HepG2 (cell line): Measurements from ENCODE around the gene MYL6B. TPM values are rescaled to one million over a fixed set of nuclear protein-coding genes. Genes with fewer than 3 reads are reported as not detected.

ENCODE experiments used
- ATAC-seq: fragments of 200-7000 bp; cut with Tn5 transposase; 3 replicates; pipeline ENCODE4 v1.9.1; 2020; ENCODE audit warnings: mild to moderate bottlenecking, moderate library complexity
- BruUV-seq: library from RNA; stranded (reverse); fragments of 400-500 nt; replicated peaks from 2 replicates; lab custom pipeline; 2021; lab: Mats Ljungman, UMichigan
- CTCF ChIA-PET: fragments of 300-600 bp; formaldehyde crosslinking; extraction: SDS; loops from one replicate; lab custom pipeline; 2021; ENCODE audit warnings: low total read pairs, inconsistent platforms, low intra/inter-chr PET ratio; lab: Yijun Ruan, JAX
- POLR2A ChIA-PET: fragments of 350-600 bp; sonication (Branson Sonifier 250); formaldehyde crosslinking; loops from one replicate; lab custom pipeline; 2020; ENCODE audit warnings: antibody characterized with exemption, inconsistent platforms; lab: Yijun Ruan, JAX
- DNase-seq: peaks from one replicate; pipeline ENCODE4 v3.0.0-alpha.2; 2015; ENCODE audit warnings: low spot score
- FAIRE-seq: peaks from 3 replicates; lab custom pipeline; 2011; peaks lifted over from hg19 to GRCh38; lab: Jason Lieb, UNC
- H2AFZ ChIP-seq: one replicate; pipeline ENCODE4 v1.6.1; 2011; ENCODE audit warnings: low read length, inconsistent platforms
- H3K27ac ChIP-seq: fragments of 300-600 bp; 3 replicates; pipeline ENCODE4 v1.8.0; 2011; ENCODE audit warnings: mixed run types, mild to moderate bottlenecking, mixed read lengths, low read length, inconsistent platforms; ENCODE audit not compliant: insufficient read depth; ENCODE audit errors: extremely low read length
- H3K27me3 ChIP-seq, 2 experiments: fragments of 200-600 bp in 1 of 2; 2 replicates in 1 of 2; 3 replicates in 1 of 2; pipeline versions ENCODE4 v1.6.0 to v1.8.0; 2011; ENCODE audit warnings: low read length in 2 of 2, mild to moderate bottlenecking in 2 of 2, moderate library complexity in 2 of 2, inconsistent platforms in 1 of 2; ENCODE audit not compliant: insufficient read depth in 2 of 2, control insufficient read depth in 1 of 2
- H3K36me3 ChIP-seq, 2 experiments: fragments of 200-600 bp in 1 of 2; replicated peaks in 1 of 2; 2 replicates in 1 of 2; 3 replicates in 1 of 2; pipeline versions ENCODE4 v1.5.1 to v1.8.0; 2011; ENCODE audit warnings: low read length in 2 of 2, inconsistent platforms in 1 of 2; ENCODE audit not compliant: insufficient read depth in 2 of 2, control insufficient read depth in 1 of 2
- H3K4me1 ChIP-seq: 2 replicates; pipeline ENCODE4 v1.5.1; 2012; ENCODE audit warnings: low read length, inconsistent platforms; ENCODE audit not compliant: insufficient read depth
- H3K4me2 ChIP-seq: 2 replicates; pipeline ENCODE4 v1.6.0; 2011; ENCODE audit warnings: low read depth, low read length, inconsistent platforms
- H3K4me3 ChIP-seq, 3 experiments: fragments of 200-600 bp in 1 of 3; sonication (generic), shearing (Covaris generic) in 1 of 3; replicated peaks in 1 of 3; 2 replicates each; pipeline ENCODE4 v1.5.1; 2011 to 2016; ENCODE audit warnings: low read length in 3 of 3, inconsistent platforms in 2 of 3, low read depth in 2 of 3, mild to moderate bottlenecking in 2 of 3, control low read depth in 1 of 3, mixed read lengths in 1 of 3; ENCODE audit not compliant: insufficient read depth in 1 of 3
- H3K79me2 ChIP-seq: one replicate; pipeline ENCODE4 v1.6.1; 2011; ENCODE audit warnings: low read length, inconsistent platforms; ENCODE audit not compliant: insufficient read depth
- H3K9ac ChIP-seq: 2 replicates; pipeline ENCODE4 v1.6.0; 2011; ENCODE audit warnings: mild to moderate bottlenecking, low read depth, low read length, inconsistent platforms; ENCODE audit not compliant: insufficient read depth
- H3K9me3 ChIP-seq: 2 replicates; pipeline ENCODE4 v1.5.1; 2012; ENCODE audit warnings: mild to moderate bottlenecking, low read length
- H4K20me1 ChIP-seq: 2 replicates; pipeline ENCODE4 v1.6.0; 2011; ENCODE audit warnings: inconsistent platforms, mild to moderate bottlenecking, low read length, moderate library complexity; ENCODE audit not compliant: insufficient read depth
- AGO2 ChIP-seq: fragments of 200-400 bp; formaldehyde crosslinking; optimal IDR thresholded peaks from 2 replicates; pipeline ENCODE3; 2017; ENCODE audit warnings: mild to moderate bottlenecking, low read depth, low read length, moderate library complexity
- DMAP1 ChIP-seq: IDR thresholded peaks from 2 replicates; pipeline ENCODE4 v1.6.1; 2016
- HOXA5 ChIP-seq: sonication (generic); formaldehyde crosslinking; IDR thresholded peaks from 2 replicates; pipeline ENCODE4 v1.4.0; 2020; ENCODE audit warnings: missing genetic modification reagents
- MAF1 ChIP-seq: sonication (generic); formaldehyde crosslinking; IDR thresholded peaks from 2 replicates; pipeline ENCODE4 v1.5.0; 2020; ENCODE audit warnings: missing genetic modification reagents, borderline replicate concordance
- MAZ ChIP-seq, 2 experiments: sonication (generic) in 1 of 2; formaldehyde crosslinking in 1 of 2; IDR thresholded peaks; 2 replicates each; pipeline versions ENCODE4 v1.5.0 to v1.6.1; 2012 to 2020; ENCODE audit warnings: low read depth in 2 of 2, mild to moderate bottlenecking in 2 of 2, borderline replicate concordance in 1 of 2, improper control_type of control experiment in 1 of 2, low read length in 1 of 2, missing genetic modification reagents in 1 of 2, moderate library complexity in 1 of 2
- PHF8 ChIP-seq: sonication (generic); formaldehyde crosslinking; IDR thresholded peaks from 2 replicates; pipeline ENCODE4 v1.5.0; 2020; ENCODE audit warnings: missing genetic modification reagents
- POGZ ChIP-seq: sonication (generic); formaldehyde crosslinking; IDR thresholded peaks from 2 replicates; pipeline ENCODE4 v1.4.0; 2020; ENCODE audit warnings: mild to moderate bottlenecking, missing genetic modification reagents
- RBFOX2 ChIP-seq: fragments of 200-400 bp; formaldehyde crosslinking; IDR thresholded peaks from 2 replicates; pipeline ENCODE4 v1.6.1; 2017; ENCODE audit warnings: low read depth, mild to moderate bottlenecking, low read length
- RBM22 ChIP-seq: fragments of 200-400 bp; formaldehyde crosslinking; optimal IDR thresholded peaks from 2 replicates; pipeline ENCODE3; 2017; ENCODE audit warnings: mild to moderate bottlenecking, low read length, moderate library complexity
- U2AF1 ChIP-seq: fragments of 200-400 bp; formaldehyde crosslinking; optimal IDR thresholded peaks from 2 replicates; pipeline ENCODE3; 2017; ENCODE audit warnings: mild to moderate bottlenecking, low read depth, low read length
- ZFP36 ChIP-seq: fragments of 150-350 bp; IDR thresholded peaks from 2 replicates; pipeline ENCODE4 v1.6.1; 2018; ENCODE audit warnings: borderline replicate concordance, low read length, low read depth; ENCODE audit not compliant: partially characterized antibody
- ZSCAN25 ChIP-seq: sonication (generic); formaldehyde crosslinking; IDR thresholded peaks from 2 replicates; pipeline ENCODE4 v1.8.0; 2022; ENCODE audit warnings: mild to moderate bottlenecking, missing genetic modification reagents
- WGBS: methylation state at CpG from one replicate; pipeline ENCODE4 v1.1.6; 2017; ENCODE audit warnings: low lambda C conversion rate; 5-methylcytosine and 5-hydroxymethylcytosine counted together
- in situ Hi-C: cut with HindIII; loops from 2 replicates; pipeline ENCODE4 v1.10.0; 2017; ENCODE audit warnings: low pct_unique_long_range_greater_than_20kb; ENCODE audit not compliant: extremely low pct_ligation_motif_present
- intact Hi-C: fragments of 100-400 bp; cut with micrococcal nuclease; formaldehyde crosslinking; loops from one replicate; pipeline ENCODE4 v1.10.0; 2022; ENCODE audit not compliant: unreplicated experiment
- polyA plus RNA-seq, 8 experiments: library from polyadenylated mRNA; depleted of rRNA in 3 of 8; stranded (reverse) in 7 of 8; unstranded in 1 of 8; fragments of >200 nt; fragmentation: Illumina TruSeq in 4 of 8; extraction: Trizol in 4 of 8; gene quantifications; 2 replicates each; pipeline versions ENCODE4 v1.2.1 to v1.2.3, GENCODE V29; 2011 to 2016; ENCODE audit warnings: low read depth in 4 of 8, missing spikeins in 1 of 8, mixed read lengths in 1 of 8; ENCODE audit not compliant: insufficient read depth in 1 of 8
- total RNA-seq, 5 experiments: library from RNA; depleted of rRNA; stranded (reverse); fragments of >200 nt; fragmentation: Illumina TruSeq; extraction: Trizol; gene quantifications; 2 replicates each; pipeline ENCODE4 v1.2.3, GENCODE V29; 2016; ENCODE audit warnings: low read depth in 1 of 5
- TF ChIP-seq, protein P1 (sequence below): sonication (generic); formaldehyde crosslinking; IDR thresholded peaks from 2 replicates; pipeline ENCODE4 v1.4.0; 2020; ENCODE audit warnings: missing genetic modification reagents
- TF ChIP-seq, protein P2 (sequence below): sonication (generic); formaldehyde crosslinking; IDR thresholded peaks from 2 replicates; pipeline ENCODE4 v1.8.1; 2023; ENCODE audit warnings: mild to moderate bottlenecking, moderate library complexity, missing genetic modification reagents

MYL6B gene
- total and polyA plus RNA-seq, 2 of the 13 experiments (the other 11 are each of a cell fraction or from before 2014, with no cell fraction given), result 75.7 to 88.7 TPM

DNA sequence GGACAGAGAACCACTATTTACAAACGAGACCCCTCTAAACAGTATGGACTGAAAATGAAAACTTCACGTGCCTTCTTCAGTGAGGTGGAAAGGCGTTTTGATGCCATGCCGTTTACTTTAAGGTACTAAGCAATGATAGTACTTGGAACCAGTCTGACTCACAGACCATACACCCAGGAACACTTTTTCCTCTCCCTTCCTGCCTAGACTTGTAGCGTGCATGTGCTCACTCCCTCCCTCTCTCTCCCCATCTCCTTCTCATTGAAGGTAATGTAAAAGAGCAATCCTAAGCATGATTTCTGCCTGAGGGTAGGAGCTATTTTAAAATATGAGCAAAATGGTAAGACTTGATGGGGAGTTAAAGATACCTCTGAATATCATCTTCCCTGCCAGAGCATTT, 41.8 kb upstream of the MYL6B start:
- WGBS, result 99% methylated on average over 5 of the region's 5 CpGs
- POLR2A ChIA-PET, result interaction anchor here (1.8 kb wide), 1 partner anchor 29 kb away, joined by 6 read pairs; no protein-coding TSS in a partner anchor
- DNase-seq (no peak), ATAC-seq (no peak), FAIRE-seq (no peak)
- H3K4me3 ChIP-seq, result no peak overlapping the region
- no peak overlapping the region for H2AFZ ChIP-seq
- H3K27ac ChIP-seq, result no peak overlapping the region
- no peaks in the 10 kb centered on the region for H3K9me3 ChIP-seq
- intact Hi-C loops, result no loop called here
- H4K20me1 ChIP-seq, result peaks cover 4% of the 10 kb centered on the region
- TF ChIP-seq DMAP1 (CRISPR knock-in tag), result no peak
- TF ChIP-seq, protein P1, sequence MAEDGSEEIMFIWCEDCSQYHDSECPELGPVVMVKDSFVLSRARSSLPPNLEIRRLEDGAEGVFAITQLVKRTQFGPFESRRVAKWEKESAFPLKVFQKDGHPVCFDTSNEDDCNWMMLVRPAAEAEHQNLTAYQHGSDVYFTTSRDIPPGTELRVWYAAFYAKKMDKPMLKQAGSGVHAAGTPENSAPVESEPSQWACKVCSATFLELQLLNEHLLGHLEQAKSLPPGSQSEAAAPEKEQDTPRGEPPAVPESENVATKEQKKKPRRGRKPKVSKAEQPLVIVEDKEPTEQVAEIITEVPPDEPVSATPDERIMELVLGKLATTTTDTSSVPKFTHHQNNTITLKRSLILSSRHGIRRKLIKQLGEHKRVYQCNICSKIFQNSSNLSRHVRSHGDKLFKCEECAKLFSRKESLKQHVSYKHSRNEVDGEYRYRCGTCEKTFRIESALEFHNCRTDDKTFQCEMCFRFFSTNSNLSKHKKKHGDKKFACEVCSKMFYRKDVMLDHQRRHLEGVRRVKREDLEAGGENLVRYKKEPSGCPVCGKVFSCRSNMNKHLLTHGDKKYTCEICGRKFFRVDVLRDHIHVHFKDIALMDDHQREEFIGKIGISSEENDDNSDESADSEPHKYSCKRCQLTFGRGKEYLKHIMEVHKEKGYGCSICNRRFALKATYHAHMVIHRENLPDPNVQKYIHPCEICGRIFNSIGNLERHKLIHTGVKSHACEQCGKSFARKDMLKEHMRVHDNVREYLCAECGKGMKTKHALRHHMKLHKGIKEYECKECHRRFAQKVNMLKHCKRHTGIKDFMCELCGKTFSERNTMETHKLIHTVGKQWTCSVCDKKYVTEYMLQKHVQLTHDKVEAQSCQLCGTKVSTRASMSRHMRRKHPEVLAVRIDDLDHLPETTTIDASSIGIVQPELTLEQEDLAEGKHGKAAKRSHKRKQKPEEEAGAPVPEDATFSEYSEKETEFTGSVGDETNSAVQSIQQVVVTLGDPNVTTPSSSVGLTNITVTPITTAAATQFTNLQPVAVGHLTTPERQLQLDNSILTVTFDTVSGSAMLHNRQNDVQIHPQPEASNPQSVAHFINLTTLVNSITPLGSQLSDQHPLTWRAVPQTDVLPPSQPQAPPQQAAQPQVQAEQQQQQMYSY, result no peak
- TF ChIP-seq, all 625 proteins: peak for 0
- no peaks in the 10 kb centered on the region for H3K27me3 ChIP-seq
- H3K36me3 ChIP-seq, result peaks cover 25 to 63% of the 10 kb centered on the region in 2 experiments
- in situ Hi-C loops, result no loop called here
- peaks cover 23% of the 10 kb centered on the region for H3K79me2 ChIP-seq
- CTCF ChIA-PET, result no interaction called here
- BruUV-seq, result no TSS peak
- H3K4me2 ChIP-seq, result no peak overlapping the region
- H3K9ac ChIP-seq, result no peak overlapping the region
- peaks cover 27% of the 10 kb centered on the region for H3K4me1 ChIP-seq

DNA sequence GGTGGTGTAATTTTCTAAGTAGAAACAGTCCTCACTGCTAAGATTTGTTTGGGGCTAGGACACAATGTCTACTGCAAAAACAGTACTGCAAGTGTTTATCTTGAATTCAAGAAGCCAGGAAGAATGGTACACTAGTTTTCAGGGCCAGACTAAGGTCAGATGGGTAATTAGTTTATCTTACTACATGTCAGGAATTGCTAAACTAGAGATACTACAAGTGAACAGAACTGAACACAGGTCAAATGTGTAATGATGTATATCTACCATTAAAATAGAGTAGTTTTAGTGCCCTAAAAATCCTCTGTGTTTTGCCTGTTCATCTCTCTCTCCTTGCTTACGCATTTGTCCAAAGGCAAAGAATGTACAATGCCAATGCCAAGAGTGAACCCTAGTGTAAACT, 38.3 kb upstream of the MYL6B start:
- ChIA-PET CTCF (no interaction called here), POLR2A (interaction anchor here (1.3 to 2.1 kb wide), 2 partner anchors 10 to 32 kb away, joined by 3 to 16 read pairs; partner anchors contain the start of gene PA2G4)
- Histone ChIP-seq H3K27me3 (no peaks in the 10 kb centered on the region; a peak in 1 of 5 replicates), H3K4me1 (peaks cover 12% of the 10 kb centered on the region), H3K79me2 (peaks cover 12% of the 10 kb centered on the region), H3K9me3 (no peaks in the 10 kb centered on the region), H3K27ac (peak overlapping the region; percentile 2), H4K20me1 (no peaks in the 10 kb centered on the region), H3K4me2 (no peak overlapping the region), H3K36me3 (peaks cover 20 to 39% of the 10 kb centered on the region in 2 experiments; a peak in 4 of 5 replicates), H3K4me3 (no peak overlapping the region), H2AFZ (no peak overlapping the region), H3K9ac (no peak overlapping the region)
- DNase-seq, result no peak
- no peak for FAIRE-seq
- intact Hi-C loops, result no loop called here
- WGBS, result 96% methylated on average over 1 of the region's 1 CpG
- ATAC-seq, result no peak
- in situ Hi-C loops, result no loop called here
- BruUV-seq, result no TSS peak
- no peak for TF ChIP-seq PHF8 (CRISPR knock-in tag)
- TF ChIP-seq ZSCAN25 (CRISPR knock-in tag), result no peak
- no peak for TF ChIP-seq U2AF1
- TF ChIP-seq RBFOX2, result 0 out of 2 replicates have a peak, but pooled peaks have one; percentile 34
- no peak for TF ChIP-seq HOXA5 (CRISPR knock-in tag)
- TF ChIP-seq RBM22, result peak; percentile 2
- no peak for TF ChIP-seq ZFP36
- TF ChIP-seq, protein P2, sequence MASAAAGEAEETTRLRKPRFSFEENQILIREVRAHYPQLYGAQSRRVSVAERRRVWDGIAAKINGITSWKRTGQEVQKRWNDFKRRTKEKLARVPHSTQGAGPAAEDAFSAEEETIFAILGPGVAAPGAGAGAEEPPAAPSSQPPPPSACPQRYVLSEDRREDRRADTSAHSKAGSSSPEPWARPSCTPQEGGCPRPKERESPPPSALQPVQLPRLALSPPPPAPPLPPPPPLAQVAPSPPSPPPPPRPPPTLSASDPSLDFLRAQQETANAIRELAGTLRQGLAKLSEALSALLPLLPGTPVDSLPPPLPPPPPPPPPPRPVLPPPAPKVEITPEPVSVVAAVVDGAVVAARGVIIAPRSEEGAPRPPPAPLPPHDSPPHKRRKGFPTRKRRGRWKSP (CRISPR knock-in tag), result no peak
- TF ChIP-seq MAF1 (CRISPR knock-in tag), result no peak
- no peak for TF ChIP-seq MAZ (IDR thresholded peaks at IDR 0.05; ENCODE audit: borderline replicate concordance, low read depth, low read length)
- no peak for TF ChIP-seq MAZ (CRISPR knock-in tag; IDR thresholded peaks at IDR 0.05; ENCODE audit: low read depth)
- TF ChIP-seq AGO2, result peak; percentile 19
- no peak for TF ChIP-seq POGZ (CRISPR knock-in tag)
